Endodermal cell (in vitro differentiated cells): ENCODE measurements around the gene BBS9. TPM values are rescaled to one million over a fixed set of nuclear protein-coding genes. Genes with fewer than 3 reads are reported as not detected.

Experiments used
- DNase-seq: peaks from one replicate; pipeline ENCODE4 v3.0.0-alpha.2; 2017
- H3K27ac ChIP-seq: 2 replicates; pipeline ENCODE4 v1.5.1; 2013; ENCODE audit warnings: mild to moderate bottlenecking, low read depth, low read length, moderate library complexity
- H3K27me3 ChIP-seq: 2 replicates; pipeline ENCODE4 v1.6.1; 2013; ENCODE audit warnings: mild to moderate bottlenecking, low read length, moderate library complexity; ENCODE audit not compliant: insufficient read depth, control insufficient read depth, poor library complexity, severe bottlenecking
- H3K36me3 ChIP-seq: 2 replicates; pipeline ENCODE4 v1.7.0; 2013; ENCODE audit warnings: mild to moderate bottlenecking, low read length, moderate library complexity; ENCODE audit not compliant: control insufficient read depth, insufficient read depth
- H3K4me1 ChIP-seq: one replicate; pipeline ENCODE4 v1.7.0; 2013; ENCODE audit warnings: low read length; ENCODE audit not compliant: control insufficient read depth, insufficient read depth
- H3K4me3 ChIP-seq: 2 replicates; pipeline ENCODE4 v1.5.1; 2013; ENCODE audit warnings: mild to moderate bottlenecking, low read length, moderate library complexity
- H3K9ac ChIP-seq: 2 replicates; pipeline ENCODE4 v1.6.1; 2013; ENCODE audit warnings: mild to moderate bottlenecking, low read length, moderate library complexity; ENCODE audit not compliant: poor library complexity, severe bottlenecking; ENCODE audit errors: extremely low read depth
- H3K9me3 ChIP-seq: 2 replicates; pipeline ENCODE4 v1.6.1; 2013; ENCODE audit warnings: mild to moderate bottlenecking, low read length, moderate library complexity; ENCODE audit not compliant: control insufficient read depth
- H3K27ac Mint-ChIP-seq: 2 replicates; pipeline ENCODE4 v1.8.0; 2020; ENCODE audit warnings: mixed read lengths
- H3K27me3 Mint-ChIP-seq: 2 replicates; pipeline ENCODE4 v1.8.0; 2021; ENCODE audit warnings: mild to moderate bottlenecking, mixed read lengths; ENCODE audit not compliant: insufficient read depth
- H3K36me3 Mint-ChIP-seq: 2 replicates; pipeline ENCODE4 v1.8.0; 2020; ENCODE audit warnings: low read depth, mixed read lengths
- H3K4me1 Mint-ChIP-seq: 2 replicates; pipeline ENCODE4 v1.8.0; 2020; ENCODE audit warnings: mixed read lengths
- H3K4me3 Mint-ChIP-seq: 2 replicates; pipeline ENCODE4 v1.8.0; 2020; ENCODE audit warnings: mild to moderate bottlenecking, moderate library complexity, mixed read lengths
- H3K9me3 Mint-ChIP-seq: 2 replicates; pipeline ENCODE4 v1.8.0; 2020; ENCODE audit warnings: mild to moderate bottlenecking, mixed read lengths
- CTCF ChIP-seq: fragments of 200-600 bp; sonication (generic); conservative IDR thresholded peaks from 2 replicates; pipeline ENCODE4 v1.5.0; 2021; ENCODE audit warnings: antibody characterized with exemption, mild to moderate bottlenecking
- WGBS, 2 experiments: methylation state at CpG; one replicate each; pipeline versions ENCODE4 v1.1.5 to v1.1.7; 2013; ENCODE audit warnings: missing lambda C conversion rate in 2 of 2, mixed read lengths in 1 of 2; ENCODE audit not compliant: insufficient coverage in 1 of 2, insufficient read length in 1 of 2; 5-methylcytosine and 5-hydroxymethylcytosine counted together
- total RNA-seq, 2 donors: library from RNA; stranded (reverse); fragmentation: NEBNext Ultra II Directional in 1 of 2; extraction: Animal tissue kit (Norgen Biotek cat#: 25700) in 1 of 2; gene quantifications; 2 replicates in 1 of 2; 3 replicates in 1 of 2; pipeline ENCODE4 v1.2.1, GENCODE V29; 2021

Gene BBS9
- total RNA-seq, 2 donors from 2014 or later: 20.7 to 21.6 TPM

GRCh38 chr7:33107136-33108066, 22.0 kb upstream of the BBS9 start:
- H3K9me3 Mint-ChIP-seq: no peaks in the 10 kb centered on the region

GRCh38 chr7:33108554-33109004, 20.8 kb upstream of the BBS9 start:
- peaks cover 4% of the 10 kb centered on the region for H3K36me3 ChIP-seq
- Mint-ChIP-seq H3K4me1 (peaks cover 26% of the 10 kb centered on the region), H3K36me3 (peaks cover 2% of the 10 kb centered on the region), H3K27me3 (peaks cover 13% of the 10 kb centered on the region), H3K4me3 (peak overlapping the region; percentile 76), H3K27ac (peak overlapping the region; percentile 86), H3K9me3 (no peaks in the 10 kb centered on the region)
- H3K27me3 ChIP-seq: no peaks in the 10 kb centered on the region
- peaks cover 7% of the 10 kb centered on the region for H3K4me1 ChIP-seq
- no peaks in the 10 kb centered on the region for H3K9me3 ChIP-seq
- DNase-seq: no peak
- peak overlapping the region; percentile 75 for H3K9ac ChIP-seq
- TF ChIP-seq CTCF: peak; percentile 36
- H3K27ac ChIP-seq: peak overlapping the region; percentile 77
- 0 to 2% methylated on average over 3 to 10 of the region's 10 CpGs for WGBS, 2 experiments
- peak overlapping the region; percentile 95 for H3K4me3 ChIP-seq

More at GRCh38 chr7:33107136-33108066, 22.0 kb upstream of the BBS9 start:
- H3K27ac Mint-ChIP-seq: peak overlapping the region; percentile 86
- WGBS, 2 experiments: 36 to 58% methylated on average over 4 to 7 of the region's 7 CpGs
- peaks cover 13% of the 10 kb centered on the region for H3K36me3 Mint-ChIP-seq
- H3K27me3 Mint-ChIP-seq: peaks cover 8% of the 10 kb centered on the region
- H3K4me3 Mint-ChIP-seq: peak overlapping the region; percentile 76
- Histone ChIP-seq H3K27ac (no peak overlapping the region), H3K4me1 (peaks cover 7% of the 10 kb centered on the region), H3K9ac (no peak overlapping the region), H3K9me3 (no peaks in the 10 kb centered on the region), H3K27me3 (no peaks in the 10 kb centered on the region), H3K4me3 (peak overlapping the region; percentile 95), H3K36me3 (peaks cover 11% of the 10 kb centered on the region)
- peak; percentile 86 for DNase-seq
- H3K4me1 Mint-ChIP-seq: peaks cover 25% of the 10 kb centered on the region
- peak; percentile 74 for TF ChIP-seq CTCF

GRCh38 chr7:33109005-33109757, 20.2 kb upstream of the BBS9 start, which contains the start of gene RP9:
TSS of gene RP9 (minus strand) at chr7:33109404. CDS start at chr7:33109372, 32 bp downstream.
- peak within 1 kb of the TSS; percentile 75 for H3K9ac ChIP-seq
- peak within 1 kb of the TSS; percentile 95 for H3K4me3 ChIP-seq
- peak within 1 kb of the TSS; percentile 76 for H3K4me3 Mint-ChIP-seq
- H3K36me3 ChIP-seq: peaks cover 4% of the 10 kb centered on the region
- H3K27ac ChIP-seq: peak within 1 kb of the TSS; percentile 77
- no peaks in the 10 kb centered on the region for H3K9me3 ChIP-seq
- peak; percentile 78 for TF ChIP-seq CTCF
- H3K36me3 Mint-ChIP-seq: no peaks in the 10 kb centered on the region
- H3K27ac Mint-ChIP-seq: peak within 1 kb of the TSS; percentile 86
- WGBS, 2 experiments: 0% methylated on average over 9 to 100 of the region's 100 CpGs
- no peaks in the 10 kb centered on the region for H3K27me3 ChIP-seq
- peaks cover 7% of the 10 kb centered on the region for H3K4me1 ChIP-seq
- H3K9me3 Mint-ChIP-seq: no peaks in the 10 kb centered on the region
- DNase-seq: peak; percentile 94
- peaks cover 26% of the 10 kb centered on the region for H3K4me1 Mint-ChIP-seq
- peaks cover 15% of the 10 kb centered on the region for H3K27me3 Mint-ChIP-seq
